Panc1 (cell line): ENCODE measurements around the gene FAF1. TPM values are rescaled to one million over a fixed set of nuclear protein-coding genes. Genes with fewer than 3 reads are reported as not detected.
A peak's percentile ranks its signal among the peaks of the same experiment; 100 is the strongest.

Source experiments
- ATAC-seq: fragments of 200-7000 bp; cut with Tn5 transposase; 2 replicates; pipeline ENCODE4 v1.9.1; 2020; ENCODE audit warnings: mild to moderate bottlenecking, moderate library complexity
- BruUV-seq: library from RNA; stranded (reverse); fragments of 400-500 nt; replicated peaks from 2 replicates; lab custom pipeline; 2021; lab: Mats Ljungman, UMichigan
- CTCF ChIA-PET: fragments of 300-600 bp; sonication (Branson Sonifier 250); formaldehyde crosslinking; loops from one replicate; lab custom pipeline; 2022; ENCODE audit warnings: antibody characterized with exemption; lab: Charles Lee
- POLR2A ChIA-PET: fragments of 300-600 bp; sonication (Branson Sonifier 250); formaldehyde crosslinking; loops from one replicate; lab custom pipeline; 2022; ENCODE audit warnings: antibody characterized with exemption; lab: Charles Lee
- DNase-seq: peaks from one replicate; pipeline ENCODE4 v3.0.0-alpha.2; 2010; ENCODE audit warnings: low read depth, low spot score
- H3K27ac ChIP-seq: 2 replicates; pipeline ENCODE4 v1.5.1; 2011; ENCODE audit warnings: mild to moderate bottlenecking, low read length, inconsistent platforms
- H3K27me3 ChIP-seq: fragments of 200-500 bp; sonication (Bioruptor generic); 2 replicates; pipeline ENCODE4 v1.6.0; 2014; ENCODE audit warnings: low read length, inconsistent platforms; ENCODE audit not compliant: control insufficient read depth, insufficient read depth
- H3K36me3 ChIP-seq: fragments of 200-500 bp; sonication (Bioruptor generic); 2 replicates; pipeline ENCODE4 v1.5.1; 2014; ENCODE audit warnings: inconsistent platforms, mild to moderate bottlenecking, low read length, moderate library complexity; ENCODE audit not compliant: control insufficient read depth, insufficient read depth
- H3K4me1 ChIP-seq: 2 replicates; pipeline ENCODE4 v1.5.1; 2011; ENCODE audit warnings: inconsistent platforms, mild to moderate bottlenecking, low read length, moderate library complexity; ENCODE audit not compliant: control insufficient read depth, insufficient read depth
- H3K4me3 ChIP-seq, 2 experiments: 2 replicates each; pipeline ENCODE4 v1.5.1; 2011 to 2012; ENCODE audit warnings: low read depth in 2 of 2, low read length in 2 of 2, mild to moderate bottlenecking in 2 of 2, inconsistent platforms in 1 of 2, moderate library complexity in 1 of 2
- H3K9me3 ChIP-seq: fragments of 200-500 bp; sonication (Bioruptor generic); 2 replicates; pipeline ENCODE4 v1.5.1; 2014; ENCODE audit warnings: low read depth, mild to moderate bottlenecking, inconsistent platforms, low read length, moderate library complexity; ENCODE audit not compliant: control insufficient read depth, insufficient read depth
- CTCF ChIP-seq: fragments of 450-650 bp; IDR thresholded peaks from 2 replicates; pipeline ENCODE4 v1.5.1; 2017; ENCODE audit warnings: mild to moderate bottlenecking
- POLR2AphosphoS5 ChIP-seq: IDR thresholded peaks from 2 replicates; pipeline ENCODE4 v1.6.1; 2012; ENCODE audit warnings: mild to moderate bottlenecking, low read depth, low read length, moderate library complexity
- REST ChIP-seq, 2 experiments: IDR thresholded peaks; 2 replicates each; pipeline ENCODE4 v1.6.1; 2011 to 2012; ENCODE audit warnings: low read depth in 2 of 2, control low read depth in 1 of 2, low read length in 1 of 2, mild to moderate bottlenecking in 1 of 2, moderate library complexity in 1 of 2; ENCODE audit not compliant: insufficient read depth in 1 of 2
- SIN3A ChIP-seq: IDR thresholded peaks from 2 replicates; pipeline ENCODE4 v1.6.1; 2012; ENCODE audit warnings: low read depth, mild to moderate bottlenecking, low read length, moderate library complexity, borderline replicate concordance; ENCODE audit not compliant: insufficient read depth
- TCF7L2 ChIP-seq: IDR thresholded peaks from 2 replicates; pipeline ENCODE4 v1.6.1; 2011; ENCODE audit warnings: mild to moderate bottlenecking, low read depth, low read length, inconsistent platforms
- in situ Hi-C: cut with HindIII; loops from 2 replicates; pipeline ENCODE4 v1.10.0; 2016; ENCODE audit warnings: low sequenced_read_pairs, low pct_unique_long_range_greater_than_20kb
- intact Hi-C: fragments of 100-400 bp; cut with micrococcal nuclease; formaldehyde crosslinking; loops from one replicate; pipeline ENCODE4 v1.10.0; 2022; ENCODE audit not compliant: unreplicated experiment
- total RNA-seq: library from RNA; stranded (reverse); gene quantifications from one replicate; pipeline ENCODE4 v1.2.1, GENCODE V29; 2021; ENCODE audit not compliant: unreplicated experiment

Gene FAF1
- total RNA-seq, 1 experiment from 2014 or later = 101 TPM

- ATAC-seq (peak; percentile 31), DNase-seq (no peak)
- POLR2A ChIA-PET = interaction anchor here (0.6 to 1.1 kb wide), 4 partner anchors 9 to 899 kb away, joined by 3 to 8 read pairs (median 4); no protein-coding TSS in a partner anchor
- Histone ChIP-seq H3K9me3 (no peaks in the 10 kb centered on the region), H3K36me3 (no peaks in the 10 kb centered on the region; the same call in 1 of the 2 replicates), H3K4me3 (peak overlapping the region; percentile 80 to 83), H3K27me3 (no peaks in the 10 kb centered on the region), H3K4me1 (peaks cover 58% of the 10 kb centered on the region), H3K27ac (peak overlapping the region; percentile 100)
- in situ Hi-C loops = no loop called here
- intact Hi-C loops = loop anchor here (2.0 to 10.0 kb wide), 3 partner anchors 66 to 208 kb away; no protein-coding TSS in a partner anchor
- TF ChIP-seq SIN3A (peak; percentile 69; the same call in 1 of the 2 replicates), REST (IDR thresholded peaks at IDR 0.05; ENCODE audit: insufficient read depth in 1 of 2, low read depth in 2 of 2, low read length in 1 of 2) (no peak), POLR2AphosphoS5 (no peak; the same call in 1 of the 2 replicates)
- TSS peak; percentile 68 for BruUV-seq
- CTCF ChIA-PET = interaction anchor here (0.6 kb wide), 1 partner anchor 31 kb away, joined by 3 read pairs; no protein-coding TSS in a partner anchor
Measured at GRCh38 chr1:50978852-50979781, 19.1 kb upstream of the FAF1 start.

GRCh38 chr1:50978144-50978851 is 18.2 kb upstream of the FAF1 start:
- intact Hi-C loops = loop anchor here (2.0 to 10.0 kb wide), 3 partner anchors 67 to 209 kb away; no protein-coding TSS in a partner anchor
- no TSS peak for BruUV-seq
- Histone ChIP-seq H3K4me3 (peak overlapping the region; percentile 80 to 83), H3K27ac (peak overlapping the region; percentile 100), H3K9me3 (no peaks in the 10 kb centered on the region), H3K4me1 (peaks cover 52% of the 10 kb centered on the region), H3K36me3 (peaks cover 2% of the 10 kb centered on the region; the same call in 1 of the 2 replicates), H3K27me3 (no peaks in the 10 kb centered on the region)
- ATAC-seq = peak; percentile 81
- ChIA-PET CTCF (no interaction called here), POLR2A (interaction anchor here (0.6 to 1.1 kb wide), 3 partner anchors 10 to 900 kb away, joined by 3 to 8 read pairs (median 5); no protein-coding TSS in a partner anchor)
- TF ChIP-seq TCF7L2 = no peak
- peak; percentile 37; the same call in 1 of the 2 replicates for TF ChIP-seq POLR2AphosphoS5
- TF ChIP-seq REST (IDR thresholded peaks at IDR 0.05; ENCODE audit: insufficient read depth in 1 of 2, low read depth in 2 of 2, low read length in 1 of 2) = no peak
- no peak for TF ChIP-seq CTCF
- TF ChIP-seq SIN3A = peak; percentile 35; the same call in 1 of the 2 replicates
- in situ Hi-C loops = no loop called here
- no peak for DNase-seq
